H1 (cell line): Measurements from ENCODE around the gene GSTT4. TPM values are rescaled to one million over a fixed set of nuclear protein-coding genes. Genes with fewer than 3 reads are reported as not detected.

Experiments
- ASH2L ChIP-seq: fragments of 200-600, 300-600 bp; sonication (generic); IDR thresholded peaks from one replicate; pipeline ENCODE4 v1.7.1; 2017; ENCODE audit warnings: low read length
- BCL11A ChIP-seq, 2 experiments: IDR thresholded peaks; one replicate each; pipeline ENCODE4 v1.6.1; 2011; ENCODE audit warnings: low read depth in 2 of 2, low read length in 2 of 2, mild to moderate bottlenecking in 2 of 2
- CBX5 ChIP-seq: fragments of 300-800, 300-1000 bp; sonication (generic); IDR thresholded peaks from 2 replicates; pipeline ENCODE4 v1.7.1; 2016; ENCODE audit warnings: antibody characterized with exemption, low read length, low read depth
- CHD2 ChIP-seq: IDR thresholded peaks from 2 replicates; pipeline ENCODE4 v1.6.1; 2012; ENCODE audit warnings: low read length, improper control_type of control experiment
- CREB1 ChIP-seq: IDR thresholded peaks from 2 replicates; pipeline ENCODE4 v1.6.1; 2012; ENCODE audit warnings: inconsistent platforms
- EP300 ChIP-seq, 2 experiments: IDR thresholded peaks; 1 replicate in 1 of 2; 2 replicates in 1 of 2; pipeline ENCODE4 v1.6.1; 2011 to 2012; ENCODE audit warnings: low read depth in 2 of 2, low read length in 2 of 2, mild to moderate bottlenecking in 2 of 2, borderline replicate concordance in 1 of 2, inconsistent platforms in 1 of 2, moderate library complexity in 1 of 2
- EZH2 ChIP-seq: fragments of 200-600 bp; sonication (generic); IDR thresholded peaks from 2 replicates; pipeline ENCODE4 v1.7.1; 2012; ENCODE audit warnings: low read depth, mild to moderate bottlenecking, moderate library complexity, low read length, inconsistent platforms; ENCODE audit not compliant: severe bottlenecking
- HDAC6 ChIP-seq: IDR thresholded peaks from one replicate; pipeline ENCODE4 v1.7.1; 2012; ENCODE audit warnings: low read depth, mild to moderate bottlenecking, inconsistent platforms, low read length, moderate library complexity
- SIN3A ChIP-seq, 2 experiments: IDR thresholded peaks in 1 of 2; conservative IDR thresholded peaks in 1 of 2; 2 replicates each; pipeline ENCODE4 v1.6.1; 2011 to 2012; ENCODE audit warnings: low read length in 2 of 2, improper control_type of control experiment in 1 of 2, low read depth in 1 of 2, mild to moderate bottlenecking in 1 of 2
- YY1 ChIP-seq: IDR thresholded peaks from 2 replicates; pipeline ENCODE4 v1.6.1; 2011; ENCODE audit warnings: low read depth, mild to moderate bottlenecking, low read length
- polyA plus RNA-seq, 7 experiments: library from polyadenylated mRNA; depleted of rRNA in 3 of 7; stranded (reverse) in 5 of 7; unstranded in 2 of 7; fragments of >200 nt in 5 of 7; fragments of 200-250 nt in 2 of 7; gene quantifications; 1 replicate in 5 of 7; 2 replicates in 1 of 7; 4 replicates in 1 of 7; pipeline versions ENCODE4 v1.2.1 to v1.2.3, GENCODE V29; 2011 to 2013; ENCODE audit warnings: missing spikeins in 2 of 7, mixed read lengths in 2 of 7
- total RNA-seq: library from RNA; stranded (reverse); fragmentation: NEBNext Ultra II Directional; extraction: Animal tissue kit (Norgen Biotek cat#: 25700); gene quantifications from 2 replicates; pipeline ENCODE4 v1.2.1, GENCODE V29; 2021

Gene GSTT4
- total and polyA plus RNA-seq, 2 of the 8 experiments (the other 6 are each of a cell fraction or from before 2014, with no cell fraction given), result 0.14 TPM; not detected in 1

DNA sequence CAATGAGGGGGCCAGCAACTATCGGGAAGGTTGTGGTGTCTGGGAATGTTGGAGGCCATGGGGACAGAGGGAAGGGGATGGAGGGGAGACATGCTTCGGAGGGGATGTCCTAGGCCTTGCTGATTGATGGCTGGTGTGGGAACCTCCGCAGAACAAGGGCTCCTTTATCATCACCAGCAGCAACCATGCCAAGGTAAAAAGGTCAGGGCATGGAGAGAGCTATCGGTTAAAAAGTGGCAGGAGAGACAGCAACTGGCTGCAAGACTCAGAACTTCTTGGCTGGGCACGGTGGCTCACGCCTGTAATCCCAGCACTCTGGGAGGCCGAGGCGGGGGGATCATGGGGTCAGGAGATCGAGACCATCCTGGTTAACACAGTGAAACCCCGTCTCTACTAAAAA lies 3.0 kb downstream of the GSTT4 start (continued):
- TF ChIP-seq BCL11A (IDR thresholded peaks at IDR 0.05; ENCODE audit: low read depth in 2 of 2, low read length in 2 of 2) (no peak), HDAC6 (no peak), YY1 (no peak), CHD2 (no peak), CREB1 (no peak), EP300 (IDR thresholded peaks at IDR 0.05; ENCODE audit: borderline replicate concordance in 1 of 2, low read depth in 2 of 2, low read length in 2 of 2) (no peak), EZH2 (no peak), SIN3A (conservative IDR thresholded peaks at IDR 0.05 in 1 of 2, IDR thresholded peaks at IDR 0.05 in 1 of 2; ENCODE audit: low read depth in 1 of 2, low read length in 2 of 2) (no peak), CBX5 (no peak), ASH2L (no peak)
